Measurements from ENCODE around the gene SPINK2. TPM values are rescaled to one million over a fixed set of nuclear protein-coding genes. Genes with fewer than 3 reads are reported as not detected.

SPINK2 gene
- total and polyA plus RNA-seq, 2 donors (not counting 3 experiments of a cell fraction or from before 2014, with no cell fraction given), result 0.71 TPM; not detected in 1

GRCh38 chr4:56804551-56804950 lies 16.9 kb downstream of the SPINK2 start:
- DNase-seq (ENCODE audit: low read depth, low spot score) (no peak), FAIRE-seq (no peak)
- no peaks in the 10 kb centered on the region for H3K9me3 ChIP-seq (replicated peaks; ENCODE audit: control insufficient read depth, insufficient read depth, low read length)
- no peak overlapping the region for H3K9ac ChIP-seq (replicated peaks; ENCODE audit: extremely low read depth, insufficient read depth, low read length)
- dilution Hi-C loops (cut with MboI; ENCODE audit: extremely low pct_ligation_motif_present, low sequenced_read_pairs) (no loop called here), intact Hi-C loops (cut with micrococcal nuclease) (no loop called here)
- no peak overlapping the region for H3K27ac ChIP-seq (ENCODE audit: insufficient read depth, low read depth, low read length)
- TF ChIP-seq JUN (IDR thresholded peaks at IDR 0.05; ENCODE audit: borderline replicate concordance, insufficient read depth, insufficient read length, low read depth), result no peak
- TF ChIP-seq EZH2 (IDR thresholded peaks at IDR 0.05; ENCODE audit: borderline replicate concordance, low read depth, low read length, severe bottlenecking), result no peak
- no peak for TF ChIP-seq CTCF (IDR thresholded peaks at IDR 0.05; ENCODE audit: extremely low read depth in 1 of 2, insufficient read depth in 1 of 2, low read depth in 1 of 2, low read length in 2 of 2)
- no peak for TF ChIP-seq POLR2AphosphoS5 (IDR thresholded peaks at IDR 0.05; ENCODE audit: insufficient read depth, low read depth, low read length)
- no peak for TF ChIP-seq FOS (IDR thresholded peaks at IDR 0.05; ENCODE audit: borderline replicate concordance, insufficient read depth, low read length)
- no peak for TF ChIP-seq GATA2 (IDR thresholded peaks at IDR 0.05; ENCODE audit: insufficient read depth, insufficient read length, low read depth, low read length)
- no peak for TF ChIP-seq POLR2A (IDR thresholded peaks at IDR 0.05; ENCODE audit: low read depth, low read length)
- TF ChIP-seq MAX (IDR thresholded peaks at IDR 0.05; ENCODE audit: insufficient read depth, insufficient read length), result no peak
- no peaks in the 10 kb centered on the region for H3K27me3 ChIP-seq (ENCODE audit: control insufficient read depth in 2 of 2, insufficient read depth in 2 of 2, low read length in 2 of 2)
- no peaks in the 10 kb centered on the region for H3K36me3 ChIP-seq (ENCODE audit: control insufficient read depth in 2 of 2, extremely low read depth in 1 of 2, insufficient read depth in 2 of 2, low read length in 2 of 2)
- ChIA-PET POLR2A (no interaction called here), CTCF (interaction anchor here (0.7 to 1.1 kb wide), 5 partner anchors 17 to 228 kb away, joined by 3 to 5 read pairs (median 3); partner anchors contain the start of genes REST and SPINK2)
- BruUV-seq (replicated peaks), result no TSS peak
- no peaks in the 10 kb centered on the region for H3K79me2 ChIP-seq (ENCODE audit: control insufficient read depth, insufficient read depth, low read length)
- no peaks in the 10 kb centered on the region for H3K4me1 ChIP-seq (ENCODE audit: control insufficient read depth, extremely low read depth, insufficient read depth, low read length)
- no peaks in the 10 kb centered on the region for H4K20me1 ChIP-seq (replicated peaks; ENCODE audit: control insufficient read depth, extremely low read depth, insufficient read depth, low read length)
- H3K4me2 ChIP-seq (ENCODE audit: insufficient read depth, low read length), result no peak overlapping the region
- no peak overlapping the region for H3K4me3 ChIP-seq (replicated peaks in 1 of 3; ENCODE audit: insufficient read depth in 1 of 3, low read depth in 1 of 3, low read length in 3 of 3)
- no peaks in the 10 kb centered on the region for H3K9me1 ChIP-seq (replicated peaks; ENCODE audit: control insufficient read depth, extremely low read depth, insufficient read depth, low read length)
- H2AFZ ChIP-seq (ENCODE audit: low read depth, low read length), result no peak overlapping the region

All from endothelial cell of umbilical vein (primary cell).